Nephron progenitor cell (in vitro differentiated cells): ENCODE data around the gene PRKG1.

Source experiments
- DNase-seq: peaks from one replicate; pipeline ENCODE4 v3.0.0; 2021
- H3K27ac Mint-ChIP-seq: 2 replicates; pipeline ENCODE4 v1.8.0; 2021; ENCODE audit warnings: mild to moderate bottlenecking, moderate library complexity, mixed read lengths
- H3K27me3 Mint-ChIP-seq: 2 replicates; pipeline ENCODE4 v1.8.0; 2021; ENCODE audit warnings: mild to moderate bottlenecking, low read depth, mixed read lengths; ENCODE audit not compliant: poor library complexity
- H3K36me3 Mint-ChIP-seq: 2 replicates; pipeline ENCODE4 v1.8.0; 2021; ENCODE audit warnings: low read depth, mixed read lengths
- H3K4me1 Mint-ChIP-seq: 2 replicates; pipeline ENCODE4 v1.8.0; 2021; ENCODE audit warnings: mixed read lengths
- H3K4me3 Mint-ChIP-seq: 2 replicates; pipeline ENCODE4 v1.8.0; 2021; ENCODE audit warnings: mild to moderate bottlenecking, moderate library complexity, mixed read lengths
- H3K9me3 Mint-ChIP-seq: 2 replicates; pipeline ENCODE4 v1.8.0; 2021; ENCODE audit warnings: mild to moderate bottlenecking, moderate library complexity, mixed read lengths
- CTCF ChIP-seq: fragments of 200-600 bp; sonication (generic); IDR thresholded peaks from 2 replicates; pipeline ENCODE4 v1.5.0; 2021; ENCODE audit warnings: antibody characterized with exemption

The PRKG1 gene

GRCh38 chr10:51215951-51216834 lies 141.9 kb downstream of the PRKG1 start:
- no peak for TF ChIP-seq CTCF
- Mint-ChIP-seq H3K27ac (no peak overlapping the region), H3K27me3 (no peaks in the 10 kb centered on the region), H3K4me3 (no peak overlapping the region), H3K36me3 (no peaks in the 10 kb centered on the region), H3K9me3 (no peaks in the 10 kb centered on the region), H3K4me1 (peaks cover 19% of the 10 kb centered on the region)
- no peak for DNase-seq

GRCh38 chr10:51217505-51217904 lies 143.2 kb downstream of the PRKG1 start:
- H3K4me3 Mint-ChIP-seq, result no peak overlapping the region
- DNase-seq, result no peak
- no peak for TF ChIP-seq CTCF
- H3K36me3 Mint-ChIP-seq, result no peaks in the 10 kb centered on the region
- peak overlapping the region; percentile 51 for H3K27ac Mint-ChIP-seq
- peaks cover 19% of the 10 kb centered on the region for H3K4me1 Mint-ChIP-seq
- no peaks in the 10 kb centered on the region for H3K27me3 Mint-ChIP-seq
- no peaks in the 10 kb centered on the region for H3K9me3 Mint-ChIP-seq

- TF ChIP-seq CTCF, result no peak
- Mint-ChIP-seq H3K9me3 (no peaks in the 10 kb centered on the region), H3K27me3 (no peaks in the 10 kb centered on the region), H3K36me3 (no peaks in the 10 kb centered on the region), H3K27ac (no peak overlapping the region), H3K4me1 (peaks cover 17% of the 10 kb centered on the region), H3K4me3 (no peak overlapping the region)
- DNase-seq, result no peak
Measured at GRCh38 chr10:51224671-51225161, 150.4 kb downstream of the PRKG1 start.

- no peak for DNase-seq
- peak overlapping the region; percentile 64 for H3K27ac Mint-ChIP-seq
- no peak overlapping the region for H3K4me3 Mint-ChIP-seq
- TF ChIP-seq CTCF, result no peak
- H3K36me3 Mint-ChIP-seq, result no peaks in the 10 kb centered on the region
- H3K27me3 Mint-ChIP-seq, result no peaks in the 10 kb centered on the region
- H3K4me1 Mint-ChIP-seq, result peaks cover 23% of the 10 kb centered on the region
- no peaks in the 10 kb centered on the region for H3K9me3 Mint-ChIP-seq
Measured at GRCh38 chr10:51227897-51228713, 153.8 kb downstream of the PRKG1 start.

GRCh38 chr10:51228714-51229100 lies 154.4 kb downstream of the PRKG1 start:
- no peaks in the 10 kb centered on the region for H3K9me3 Mint-ChIP-seq
- no peak overlapping the region for H3K4me3 Mint-ChIP-seq
- H3K4me1 Mint-ChIP-seq, result peaks cover 23% of the 10 kb centered on the region
- DNase-seq, result no peak
- TF ChIP-seq CTCF, result no peak
- no peaks in the 10 kb centered on the region for H3K27me3 Mint-ChIP-seq
- H3K36me3 Mint-ChIP-seq, result no peaks in the 10 kb centered on the region
- no peak overlapping the region for H3K27ac Mint-ChIP-seq
